Stomach (tissue), 9 donors: Measurements from ENCODE around the gene ETHE1. TPM values are rescaled to one million over a fixed set of nuclear protein-coding genes. Genes with fewer than 3 reads are reported as not detected.

Experiments
- DNase-seq, 2 donors: peaks; one replicate each; pipeline versions ENCODE4 v3.0.0 to v3.0.0-alpha.2; 2013 to 2019
- H3K27ac ChIP-seq, 5 donors: fragments of 200-600 bp in 4 of 5; sonication (generic) in 4 of 5; one replicate each; pipeline ENCODE4 v1.5.1; 2013 to 2019; ENCODE audit warnings: mild to moderate bottlenecking in 1 of 5, moderate library complexity in 1 of 5
- H3K27me3 ChIP-seq, 3 donors: fragments of 200-600 bp; sonication (generic); one replicate each; pipeline ENCODE4 v1.5.1; 2017 to 2019; ENCODE audit warnings: mixed run types in 1 of 3
- H3K36me3 ChIP-seq, 4 donors: fragments of 200-600 bp; sonication (generic); 1 replicate in 3 of 4; 2 replicates in 1 of 4; pipeline ENCODE4 v1.5.1; 2016 to 2019
- H3K4me1 ChIP-seq, 4 donors: fragments of 200-600 bp; sonication (generic); one replicate each; pipeline ENCODE4 v1.5.1; 2016 to 2019
- H3K4me3 ChIP-seq, 4 donors: fragments of 200-600 bp; sonication (generic) in 3 of 4; one replicate each; pipeline ENCODE4 v1.5.1; 2016 to 2019; ENCODE audit warnings: mild to moderate bottlenecking in 1 of 4
- H3K9me3 ChIP-seq, 4 donors: fragments of 200-600 bp; sonication (generic); one replicate each; pipeline ENCODE4 v1.5.1; 2016 to 2019
- CTCF ChIP-seq, 7 experiments: fragments of 450-650 bp in 4 of 7; fragments of 200-600 bp in 3 of 7; sonication (generic) in 3 of 7; IDR thresholded peaks; one replicate each; pipeline ENCODE4 v1.5.1; 2016 to 2019; ENCODE audit warnings: antibody characterized with exemption in 7 of 7, control low read depth in 2 of 7, mild to moderate bottlenecking in 1 of 7
- EP300 ChIP-seq: sonication (generic); formaldehyde crosslinking; IDR thresholded peaks from one replicate; pipeline ENCODE4 v1.6.1; 2017; ENCODE audit warnings: antibody characterized with exemption
- POLR2A ChIP-seq, 4 donors: fragments of 450-650 bp; IDR thresholded peaks; one replicate each; pipeline ENCODE4 v1.6.1; 2016; ENCODE audit warnings: antibody characterized with exemption in 4 of 4, control low read depth in 2 of 4, mild to moderate bottlenecking in 1 of 4, moderate library complexity in 1 of 4
- POLR2AphosphoS5 ChIP-seq, 3 donors: sonication (generic); formaldehyde crosslinking; IDR thresholded peaks; one replicate each; pipeline ENCODE4 v1.6.1; 2016; ENCODE audit warnings: antibody characterized with exemption in 3 of 3
- WGBS, 5 donors: extraction: QIAGEN DNeasy Blood & Tissue Kit in 3 of 5; methylation state at CpG; one replicate each; pipeline versions ENCODE4 v1.1.5 to v1.1.7; 2013 to 2018; 5-methylcytosine and 5-hydroxymethylcytosine counted together
- intact Hi-C: fragments of 100-400 bp; cut with DNase I; formaldehyde crosslinking; loops from one replicate; pipeline ENCODE4 v1.15.1; 2023; ENCODE audit warnings: low total_unique reads
- polyA plus RNA-seq, 3 donors: library from polyadenylated mRNA; stranded (reverse); fragments of 200-250 nt; gene quantifications; one replicate each; pipeline ENCODE4 v1.2.3, GENCODE V29; 2013
- total RNA-seq, 5 donors: library from RNA; depleted of rRNA; stranded (reverse); fragments of >200 nt; gene quantifications; one replicate each; pipeline versions ENCODE4 v1.1.0 to v1.2.3, GENCODE V29; 2014 to 2016
- donor health status: healthy with polysubstance abuse.
- donor health status: Bipolar disorder and iron deficiency.
- donor health status: healthy.

Gene ETHE1
- total and polyA plus RNA-seq, 8 donors = 42.6 to 157 (median 57.8) TPM

DNA sequence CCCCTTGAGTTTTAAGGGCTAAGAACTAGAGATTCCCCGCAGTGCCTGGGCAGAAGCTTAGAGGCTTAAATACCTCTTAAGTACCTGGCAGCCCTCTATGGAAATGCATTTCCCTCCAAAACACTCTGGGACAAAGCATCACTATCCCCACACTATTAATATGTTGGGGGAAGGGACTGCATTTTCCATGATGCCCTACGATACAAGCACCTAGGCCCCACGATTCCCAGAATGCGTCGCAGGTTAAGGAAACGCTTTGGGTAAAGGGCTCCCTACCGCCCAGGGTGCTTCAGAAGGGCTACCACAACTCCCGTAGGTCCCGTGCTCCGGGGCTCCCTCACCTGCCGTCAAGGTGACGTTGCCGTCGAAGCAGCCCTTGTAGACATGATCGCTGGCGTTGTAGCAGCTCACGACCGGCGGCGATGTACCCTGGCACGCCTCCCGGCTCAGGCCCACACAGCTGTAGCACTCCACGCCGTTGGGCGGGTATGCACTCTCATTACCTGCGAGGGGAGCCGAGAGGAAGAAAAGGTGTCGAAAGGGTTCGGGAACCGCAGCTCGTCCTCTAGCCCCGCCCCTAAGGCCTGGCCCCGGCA lies 64.1 kb downstream of the ETHE1 start:
- TF ChIP-seq CTCF (IDR thresholded peaks at IDR 0.05) (no peak), POLR2A (IDR thresholded peaks at IDR 0.05) (no peak), POLR2AphosphoS5 (IDR thresholded peaks at IDR 0.05) (no peak), EP300 (no peak)
- Histone ChIP-seq H3K9me3 (no peaks in the 10 kb centered on the region), H3K36me3 (no peaks in the 10 kb centered on the region), H3K27me3 (peaks cover 0 to 12% (median 0%) of the 10 kb centered on the region in 3 donors), H3K4me3 (peak overlapping the region; percentile 57 to 68 (median 64)), H3K27ac (peak overlapping the region; percentile 64 to 92 (median 87)), H3K4me1 (peaks cover 7 to 33% (median 20%) of the 10 kb centered on the region in 4 donors)
- no peak for DNase-seq
- 7 to 25% (median 13%) methylated on average over 15 to 33 of the region's 33 CpGs for WGBS, 5 donors
- intact Hi-C loops = loop anchor here (10.0 kb wide), 1 partner anchor 202 kb away; no protein-coding TSS in a partner anchor

DNA sequence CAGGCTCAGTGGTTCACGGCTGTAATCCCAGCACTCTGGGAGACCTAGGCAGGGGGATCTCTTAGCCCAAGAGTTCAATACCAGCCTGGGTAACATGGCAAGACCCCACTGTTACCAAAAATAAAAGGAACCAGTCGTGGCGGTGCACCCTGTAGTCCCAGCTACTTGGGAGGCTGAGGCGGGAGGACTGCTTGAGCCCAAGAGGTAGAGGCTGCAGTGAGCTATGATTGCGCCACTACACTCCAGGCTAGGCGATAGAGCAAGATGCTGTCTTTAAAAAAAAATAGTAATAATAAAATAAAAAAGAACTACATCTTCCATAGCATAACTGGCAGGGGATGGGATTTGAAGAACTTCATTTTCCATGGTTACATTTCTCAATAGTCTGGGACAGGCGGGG lies 64.6 kb downstream of the ETHE1 start:
- Histone ChIP-seq H3K9me3 (no peaks in the 10 kb centered on the region), H3K4me1 (peaks cover 7 to 33% (median 20%) of the 10 kb centered on the region in 4 donors), H3K27me3 (peaks cover 0 to 12% (median 0%) of the 10 kb centered on the region in 3 donors), H3K36me3 (no peaks in the 10 kb centered on the region), H3K27ac (peak overlapping the region in 3 of 5 donors; percentile 85 to 92 (median 88)), H3K4me3 (peak overlapping the region in 1 of 4 donors; percentile 68)
- TF ChIP-seq POLR2A (IDR thresholded peaks at IDR 0.05) = no peak
- no peak for TF ChIP-seq POLR2AphosphoS5 (IDR thresholded peaks at IDR 0.05)
- no peak for TF ChIP-seq CTCF (IDR thresholded peaks at IDR 0.05)
- TF ChIP-seq EP300 = no peak
- intact Hi-C loops = loop anchor here (10.0 kb wide), 1 partner anchor 202 kb away; no protein-coding TSS in a partner anchor
- no peak for DNase-seq
- 92 to 95% (median 93%) methylated on average over 7 of the region's 7 CpGs for WGBS, 5 donors

- H3K4me1 ChIP-seq = peaks cover 7 to 33% (median 20%) of the 10 kb centered on the region in 4 donors
- no peak overlapping the region for H3K27ac ChIP-seq
- H3K4me3 ChIP-seq = no peak overlapping the region
- no peaks in the 10 kb centered on the region for H3K36me3 ChIP-seq
- TF ChIP-seq POLR2AphosphoS5 (IDR thresholded peaks at IDR 0.05) (no peak), CTCF (IDR thresholded peaks at IDR 0.05) (no peak), EP300 (no peak), POLR2A (IDR thresholded peaks at IDR 0.05) (no peak)
- H3K27me3 ChIP-seq = peaks cover 0 to 12% (median 0%) of the 10 kb centered on the region in 3 donors
- intact Hi-C loops = loop anchor here (10.0 kb wide), 1 partner anchor 203 kb away; no protein-coding TSS in a partner anchor
- 88 to 91% (median 90%) methylated on average over 9 to 12 of the region's 12 CpGs for WGBS, 5 donors
- no peaks in the 10 kb centered on the region for H3K9me3 ChIP-seq
- DNase-seq = no peak
Observed at GRCh38 chr19:43461303-43461702, 65.7 kb downstream of the ETHE1 start.

- no peak overlapping the region for H3K4me3 ChIP-seq
- no peaks in the 10 kb centered on the region for H3K36me3 ChIP-seq
- intact Hi-C loops = loop anchor here (10.0 kb wide), 1 partner anchor 204 kb away; no protein-coding TSS in a partner anchor
- no peaks in the 10 kb centered on the region for H3K9me3 ChIP-seq
- peaks cover 0 to 7% (median 0%) of the 10 kb centered on the region in 3 donors for H3K27me3 ChIP-seq
- H3K27ac ChIP-seq = no peak overlapping the region
- 70 to 74% (median 72%) methylated on average over 16 of the region's 16 CpGs for whole genome bisulfite sequencing, 5 donors
- peaks cover 7 to 33% (median 20%) of the 10 kb centered on the region in 4 donors for H3K4me1 ChIP-seq
- no peak for TF ChIP-seq POLR2AphosphoS5 (IDR thresholded peaks at IDR 0.05)
- no peak for TF ChIP-seq CTCF (IDR thresholded peaks at IDR 0.05)
- no peak for DNase-seq
Observed at GRCh38 chr19:43460362-43461016, 66.5 kb downstream of the ETHE1 start.
